SU-DHL-6 (cell line): Measurements from ENCODE around the gene HOXB3.

ENCODE experiments used
- H2AFZ ChIP-seq: fragments of 200-600 bp; sonication (generic); 2 replicates; pipeline ENCODE4 v1.6.1; 2014; ENCODE audit warnings: low read depth, mild to moderate bottlenecking, moderate library complexity, mixed read lengths, antibody characterized with exemption, low read length; ENCODE audit not compliant: severe bottlenecking
- H3F3A ChIP-seq: fragments of 200-600 bp; shearing (Covaris generic); 2 replicates; pipeline ENCODE4 v1.6.0; 2016; ENCODE audit warnings: antibody characterized with exemption, mild to moderate bottlenecking; ENCODE audit not compliant: insufficient read depth
- H3K27ac ChIP-seq: fragments of 200-600 bp; sonication (generic); 2 replicates; pipeline ENCODE4 v1.5.1; 2016; ENCODE audit warnings: low read depth, mild to moderate bottlenecking, low read length, moderate library complexity, mixed read lengths
- H3K27me3 ChIP-seq: fragments of 200-600 bp; sonication (generic), shearing (Covaris generic); 2 replicates; pipeline ENCODE4 v1.6.0; 2014; ENCODE audit warnings: mild to moderate bottlenecking, low read length
- H3K36me3 ChIP-seq: fragments of 200-600 bp; sonication (generic); 2 replicates; pipeline ENCODE4 v1.6.1; 2014; ENCODE audit warnings: mild to moderate bottlenecking, low read length, mixed read lengths
- H3K4me2 ChIP-seq: fragments of 300-600, 200-600 bp; shearing (Covaris generic), sonication (generic); 2 replicates; pipeline ENCODE4 v1.6.0; 2014; ENCODE audit warnings: low read length, low read depth, mild to moderate bottlenecking; ENCODE audit not compliant: poor library complexity, severe bottlenecking
- H3K4me3 ChIP-seq: fragments of 200-600 bp; sonication (generic); 2 replicates; pipeline ENCODE4 v1.5.1; 2014; ENCODE audit warnings: antibody characterized with exemption, low read length, mild to moderate bottlenecking, mixed read lengths; ENCODE audit not compliant: insufficient read depth, poor library complexity, severe bottlenecking
- H3K79me2 ChIP-seq: fragments of 200-600 bp; sonication (generic); 2 replicates; pipeline ENCODE4 v1.6.1; 2014; ENCODE audit warnings: mild to moderate bottlenecking, low read length, moderate library complexity; ENCODE audit not compliant: insufficient read depth
- H3K9ac ChIP-seq: fragments of 200-600 bp; sonication (generic); 2 replicates; pipeline ENCODE4 v1.7.0; 2014; ENCODE audit warnings: mild to moderate bottlenecking, low read length
- H3K9me2 ChIP-seq: fragments of 200-600 bp; sonication (generic); replicated peaks from 2 replicates; pipeline ENCODE4 v1.6.1; 2014; ENCODE audit warnings: low read length; ENCODE audit not compliant: insufficient read depth
- H3K9me3 ChIP-seq: fragments of 200-600 bp; sonication (generic); 2 replicates; pipeline ENCODE4 v1.6.1; 2014; ENCODE audit warnings: low read length, mixed read lengths; ENCODE audit not compliant: insufficient read depth
- H4K20me1 ChIP-seq: fragments of 200-600 bp; sonication (generic); 2 replicates; pipeline ENCODE4 v1.6.1; 2014; ENCODE audit warnings: low read depth, mild to moderate bottlenecking, antibody characterized with exemption, low read length, moderate library complexity, mixed read lengths
- EZH2phosphoT487 ChIP-seq: fragments of 200-600 bp; sonication (generic), shearing (Covaris generic); conservative IDR thresholded peaks from 2 replicates; pipeline ENCODE4 v1.6.1; 2018; ENCODE audit warnings: mild to moderate bottlenecking, antibody characterized with exemption, low read length, moderate library complexity, mixed read lengths
- TF ChIP-seq, protein P1 (sequence below): fragments of 200-600 bp; sonication (generic); IDR thresholded peaks from one replicate; pipeline ENCODE4 v1.5.1; 2017; ENCODE audit warnings: antibody characterized with exemption, mild to moderate bottlenecking, low read length, moderate library complexity; ENCODE audit not compliant: insufficient read depth, poor library complexity, severe bottlenecking

HOXB3 gene

GRCh38 chr17:48625495-48626244 lies 35.6 kb upstream of the HOXB3 start:
- Histone ChIP-seq H3K27me3 (no peaks in the 10 kb centered on the region), H2AFZ (no peak overlapping the region), H3K9me2 (no peaks in the 10 kb centered on the region), H3K9me3 (no peaks in the 10 kb centered on the region), H3K36me3 (no peaks in the 10 kb centered on the region), H3K4me3 (no peak overlapping the region), H3K79me2 (no peaks in the 10 kb centered on the region), H3K9ac (no peak overlapping the region), H3K27ac (no peak overlapping the region), H3F3A (no peaks in the 10 kb centered on the region), H4K20me1 (no peaks in the 10 kb centered on the region), H3K4me2 (no peak overlapping the region)
- TF ChIP-seq, protein P1, sequence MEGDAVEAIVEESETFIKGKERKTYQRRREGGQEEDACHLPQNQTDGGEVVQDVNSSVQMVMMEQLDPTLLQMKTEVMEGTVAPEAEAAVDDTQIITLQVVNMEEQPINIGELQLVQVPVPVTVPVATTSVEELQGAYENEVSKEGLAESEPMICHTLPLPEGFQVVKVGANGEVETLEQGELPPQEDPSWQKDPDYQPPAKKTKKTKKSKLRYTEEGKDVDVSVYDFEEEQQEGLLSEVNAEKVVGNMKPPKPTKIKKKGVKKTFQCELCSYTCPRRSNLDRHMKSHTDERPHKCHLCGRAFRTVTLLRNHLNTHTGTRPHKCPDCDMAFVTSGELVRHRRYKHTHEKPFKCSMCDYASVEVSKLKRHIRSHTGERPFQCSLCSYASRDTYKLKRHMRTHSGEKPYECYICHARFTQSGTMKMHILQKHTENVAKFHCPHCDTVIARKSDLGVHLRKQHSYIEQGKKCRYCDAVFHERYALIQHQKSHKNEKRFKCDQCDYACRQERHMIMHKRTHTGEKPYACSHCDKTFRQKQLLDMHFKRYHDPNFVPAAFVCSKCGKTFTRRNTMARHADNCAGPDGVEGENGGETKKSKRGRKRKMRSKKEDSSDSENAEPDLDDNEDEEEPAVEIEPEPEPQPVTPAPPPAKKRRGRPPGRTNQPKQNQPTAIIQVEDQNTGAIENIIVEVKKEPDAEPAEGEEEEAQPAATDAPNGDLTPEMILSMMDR: no peak
- no peak for TF ChIP-seq EZH2phosphoT487

DNA sequence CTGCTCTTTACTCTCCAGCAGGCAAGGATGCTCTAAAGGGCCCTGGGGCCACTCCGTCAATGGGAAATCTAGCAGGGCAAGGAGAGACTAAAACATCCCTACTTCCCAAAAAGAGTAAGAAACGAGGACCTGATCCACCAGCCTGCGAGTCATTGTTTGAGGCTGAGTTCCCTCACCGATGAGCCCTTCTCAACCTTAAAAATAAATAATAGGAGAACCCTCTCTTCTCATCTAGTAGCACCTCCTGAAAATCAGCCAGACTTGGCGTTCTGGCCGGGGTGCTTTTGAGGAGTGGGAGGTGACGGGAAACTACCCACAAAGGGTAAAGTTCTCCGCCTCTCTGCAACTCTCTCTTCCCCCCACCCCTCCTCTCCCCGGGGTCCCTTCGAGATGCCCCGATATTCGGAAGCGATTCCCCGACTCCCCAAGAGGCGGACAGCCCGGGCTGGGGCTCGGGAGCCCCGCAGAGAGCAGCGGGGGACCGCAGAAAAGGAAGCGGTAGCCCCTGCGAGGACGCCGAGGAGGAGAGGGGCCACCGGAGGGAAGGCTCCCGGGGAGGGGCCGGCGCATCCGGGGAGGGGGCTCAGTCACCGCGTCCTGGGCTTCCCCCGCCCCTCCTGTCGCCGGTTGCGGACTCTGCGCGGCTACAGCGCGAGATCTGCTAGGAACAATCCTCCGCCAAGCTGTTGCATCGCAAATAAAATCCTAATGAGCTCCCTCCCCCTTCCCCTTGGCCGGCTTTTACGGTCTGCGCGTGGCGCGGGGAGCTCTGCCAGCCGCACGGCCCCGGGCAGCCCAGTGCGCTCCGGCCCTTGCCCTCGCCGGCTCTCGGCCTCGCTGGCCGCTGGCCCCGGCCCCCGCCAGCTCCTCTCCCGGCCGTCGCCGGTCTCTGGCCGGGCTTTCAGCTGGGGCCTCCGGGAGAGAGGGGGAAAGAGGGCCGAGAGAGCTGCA lies 34.8 kb upstream of the HOXB3 start:
- Histone ChIP-seq H3K79me2 (no peaks in the 10 kb centered on the region), H3K27ac (no peak overlapping the region), H3K9ac (no peak overlapping the region), H4K20me1 (no peaks in the 10 kb centered on the region), H3K4me3 (no peak overlapping the region), H3K36me3 (no peaks in the 10 kb centered on the region), H3K4me2 (no peak overlapping the region), H3K27me3 (no peaks in the 10 kb centered on the region), H3F3A (no peaks in the 10 kb centered on the region), H2AFZ (no peak overlapping the region), H3K9me3 (no peaks in the 10 kb centered on the region), H3K9me2 (no peaks in the 10 kb centered on the region)
- no peak for TF ChIP-seq EZH2phosphoT487
- TF ChIP-seq, protein P1: no peak

GRCh38 chr17:48624118-48624517 lies 34.1 kb upstream of the HOXB3 start:
- Histone ChIP-seq H3K79me2 (no peaks in the 10 kb centered on the region), H4K20me1 (no peaks in the 10 kb centered on the region), H3K9me3 (no peaks in the 10 kb centered on the region), H3K4me2 (no peak overlapping the region), H3F3A (no peaks in the 10 kb centered on the region), H3K27me3 (no peaks in the 10 kb centered on the region), H2AFZ (no peak overlapping the region), H3K9me2 (no peaks in the 10 kb centered on the region), H3K9ac (no peak overlapping the region), H3K4me3 (no peak overlapping the region), H3K36me3 (no peaks in the 10 kb centered on the region), H3K27ac (no peak overlapping the region)
- TF ChIP-seq, protein P1: no peak
- no peak for TF ChIP-seq EZH2phosphoT487
